ENCODE results near the gene BATF3. TPM values are rescaled to one million over a fixed set of nuclear protein-coding genes. Genes with fewer than 3 reads are reported as not detected.
"Not testable (repeated sequence)": the region's sequence is repeated elsewhere in the genome, so short reads cannot be mapped to it uniquely, and the experiment has no call there.

The BATF3 gene
- total RNA-seq, 1 donor: 1.4 TPM

- H3K4me3 ChIP-seq (ENCODE audit: low read length): peak overlapping the region; percentile 29
- peaks cover 32% of the 10 kb centered on the region for H3K4me1 ChIP-seq (ENCODE audit: insufficient read depth, low read length)
- H3K27me3 ChIP-seq (ENCODE audit: insufficient read depth, low read length): no peaks in the 10 kb centered on the region
- H3K9me3 ChIP-seq (ENCODE audit: low read depth, low read length): no peaks in the 10 kb centered on the region
These were observed 34.2 kb downstream of the BATF3 start for GRCh38 chr1:212665241-212666115.

DNA sequence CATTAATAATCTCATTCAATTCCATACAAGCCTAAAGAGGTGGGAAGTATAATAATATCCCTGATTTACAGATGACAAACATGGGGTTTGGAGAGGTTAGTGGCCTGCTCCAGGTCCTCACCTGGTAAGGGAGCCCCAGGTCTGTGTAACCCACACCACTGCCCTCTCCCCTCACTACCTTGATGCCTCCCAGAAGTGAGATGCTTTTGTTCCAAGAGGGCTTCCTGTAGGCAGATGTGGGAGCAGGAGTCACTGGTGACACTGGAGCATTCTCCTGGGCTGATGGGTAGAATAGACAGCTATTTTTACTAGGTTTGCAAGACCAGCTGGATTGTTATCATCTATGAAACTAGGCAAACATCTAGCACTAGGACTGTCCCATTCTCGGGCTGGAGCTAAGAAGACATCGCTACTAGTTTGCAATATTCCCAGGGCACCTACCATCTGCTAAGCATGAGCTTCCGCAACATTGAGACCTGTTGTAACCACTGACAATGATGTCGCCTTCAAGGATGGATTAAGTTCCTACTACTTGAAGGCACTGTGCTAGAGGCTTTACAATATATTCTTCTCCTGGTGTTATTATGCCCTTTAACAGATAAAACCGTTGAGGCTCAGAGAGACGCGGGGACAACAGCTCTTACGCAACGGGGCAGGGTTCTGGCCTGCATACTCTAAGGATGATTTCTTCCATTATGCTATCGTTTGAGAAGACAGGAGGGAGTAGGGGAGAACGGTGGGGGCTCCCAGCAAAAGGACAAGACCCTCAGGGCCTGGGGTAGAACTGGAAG is 35.0 kb downstream of the BATF3 start:
- peaks cover 26% of the 10 kb centered on the region for H3K4me1 ChIP-seq (ENCODE audit: insufficient read depth, low read length)
- no peak overlapping the region for H3K4me3 ChIP-seq (ENCODE audit: low read length)
- no peaks in the 10 kb centered on the region for H3K9me3 ChIP-seq (ENCODE audit: low read depth, low read length)
- no peaks in the 10 kb centered on the region for H3K27me3 ChIP-seq (ENCODE audit: insufficient read depth, low read length)

DNA sequence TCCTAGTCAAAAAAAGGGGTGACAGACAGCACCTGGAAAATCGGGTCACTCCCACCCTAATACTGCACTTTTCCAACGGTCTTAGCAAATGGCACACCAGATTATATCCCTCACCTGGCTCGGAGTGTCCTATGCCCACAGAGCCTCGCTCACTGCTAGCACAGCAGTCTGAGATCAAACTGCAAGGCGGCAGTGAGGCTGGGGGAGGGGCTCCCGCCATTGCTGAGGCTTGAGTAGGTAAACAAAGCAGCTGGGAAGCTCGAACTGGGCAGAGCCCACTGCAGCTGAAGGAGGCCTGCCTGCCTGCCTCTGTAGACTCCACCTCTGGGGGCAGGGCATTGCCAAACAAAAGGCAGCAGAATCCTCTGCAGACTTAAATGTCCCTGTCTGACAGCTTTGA is 41.4 kb downstream of the BATF3 start:
- not testable (repeated sequence) for H3K27me3 ChIP-seq (ENCODE audit: insufficient read depth, low read length); H3K9me3 ChIP-seq (ENCODE audit: low read depth, low read length); H3K4me3 ChIP-seq (ENCODE audit: low read length); H3K4me1 ChIP-seq (ENCODE audit: insufficient read depth, low read length)

DNA sequence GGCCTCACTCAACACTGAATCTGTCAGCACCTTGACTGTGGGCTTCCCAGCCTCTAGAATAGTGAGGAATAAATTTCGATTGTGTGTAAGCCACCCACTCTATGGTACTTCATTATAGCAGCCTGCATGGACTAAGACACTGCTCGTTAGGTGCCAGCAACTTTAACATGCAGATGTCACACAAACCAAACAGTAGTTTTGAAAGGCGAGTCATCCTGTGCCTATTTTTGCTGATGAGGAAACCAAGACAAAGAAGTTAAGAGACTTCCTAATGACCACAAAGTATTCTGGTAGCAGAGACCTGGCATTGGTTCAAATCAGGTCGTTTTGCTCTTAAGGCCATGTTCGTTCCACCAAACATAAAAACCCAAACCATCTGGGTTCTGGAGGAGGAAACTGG is 42.9 kb downstream of the BATF3 start:
- Histone ChIP-seq H3K4me1 (ENCODE audit: insufficient read depth, low read length) (no peaks in the 10 kb centered on the region), H3K27me3 (ENCODE audit: insufficient read depth, low read length) (no peaks in the 10 kb centered on the region), H3K4me3 (ENCODE audit: low read length) (no peak overlapping the region), H3K9me3 (ENCODE audit: low read depth, low read length) (no peaks in the 10 kb centered on the region)

- Histone ChIP-seq H3K9me3 (ENCODE audit: low read depth, low read length) (no peaks in the 10 kb centered on the region), H3K4me1 (ENCODE audit: insufficient read depth, low read length) (no peaks in the 10 kb centered on the region), H3K27me3 (ENCODE audit: insufficient read depth, low read length) (no peaks in the 10 kb centered on the region), H3K4me3 (ENCODE audit: low read length) (no peak overlapping the region)
These were observed 43.8 kb downstream of the BATF3 start for GRCh38 chr1:212655668-212656440.

GRCh38 chr1:212652609-212653008 is 47.0 kb downstream of the BATF3 start:
- H3K9me3 ChIP-seq (ENCODE audit: low read depth, low read length): no peaks in the 10 kb centered on the region
- H3K27me3 ChIP-seq (ENCODE audit: insufficient read depth, low read length): no peaks in the 10 kb centered on the region
- no peaks in the 10 kb centered on the region for H3K4me1 ChIP-seq (ENCODE audit: insufficient read depth, low read length)
- H3K4me3 ChIP-seq (ENCODE audit: low read length): no peak overlapping the region

- Histone ChIP-seq H3K27me3 (ENCODE audit: insufficient read depth, low read length) (no peaks in the 10 kb centered on the region), H3K9me3 (ENCODE audit: low read depth, low read length) (no peaks in the 10 kb centered on the region), H3K4me1 (ENCODE audit: insufficient read depth, low read length) (no peaks in the 10 kb centered on the region), H3K4me3 (ENCODE audit: low read length) (no peak overlapping the region)
These were observed 47.7 kb downstream of the BATF3 start for GRCh38 chr1:212651977-212652376.

GRCh38 chr1:212651521-212651920 is 48.1 kb downstream of the BATF3 start:
- H3K27me3 ChIP-seq (ENCODE audit: insufficient read depth, low read length): no peaks in the 10 kb centered on the region
- no peak overlapping the region for H3K4me3 ChIP-seq (ENCODE audit: low read length)
- no peaks in the 10 kb centered on the region for H3K9me3 ChIP-seq (ENCODE audit: low read depth, low read length)

GRCh38 chr1:212650228-212650627 is 49.4 kb downstream of the BATF3 start:
- H3K9me3 ChIP-seq (ENCODE audit: low read depth, low read length): no peaks in the 10 kb centered on the region
- H3K4me1 ChIP-seq (ENCODE audit: insufficient read depth, low read length): no peaks in the 10 kb centered on the region
- no peaks in the 10 kb centered on the region for H3K27me3 ChIP-seq (ENCODE audit: insufficient read depth, low read length)
- H3K4me3 ChIP-seq (ENCODE audit: low read length): no peak overlapping the region

More at GRCh38 chr1:212651521-212651920, 48.1 kb downstream of the BATF3 start:
- no peaks in the 10 kb centered on the region for H3K4me1 ChIP-seq (ENCODE audit: insufficient read depth, low read length)

DNA sequence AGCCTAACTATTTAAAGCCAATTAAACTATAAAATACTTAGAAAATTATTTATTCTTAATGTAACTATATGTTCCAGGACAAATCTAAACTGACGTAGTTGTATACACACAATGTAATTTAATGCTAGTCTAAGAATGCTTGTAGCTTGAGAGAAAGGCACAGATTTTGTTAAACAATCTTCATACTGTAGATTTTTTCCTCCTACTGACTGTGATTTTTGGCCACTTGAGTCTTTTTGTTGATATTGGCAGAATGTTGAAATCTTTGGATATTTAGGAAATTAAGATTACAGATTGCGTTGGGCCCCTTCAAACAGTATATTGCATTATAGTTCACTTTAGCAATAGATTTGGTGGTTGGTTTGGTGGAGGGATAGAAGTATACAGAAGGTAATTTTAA is 50.6 kb downstream of the BATF3 start:
- H3K4me1 ChIP-seq (ENCODE audit: insufficient read depth, low read length): no peaks in the 10 kb centered on the region
- no peaks in the 10 kb centered on the region for H3K9me3 ChIP-seq (ENCODE audit: low read depth, low read length)
- H3K4me3 ChIP-seq (ENCODE audit: low read length): no peak overlapping the region
- no peaks in the 10 kb centered on the region for H3K27me3 ChIP-seq (ENCODE audit: insufficient read depth, low read length)

- no peaks in the 10 kb centered on the region for H3K4me1 ChIP-seq (ENCODE audit: insufficient read depth, low read length)
- no peak overlapping the region for H3K4me3 ChIP-seq (ENCODE audit: low read length)
- H3K9me3 ChIP-seq (ENCODE audit: low read depth, low read length): no peaks in the 10 kb centered on the region
- no peaks in the 10 kb centered on the region for H3K27me3 ChIP-seq (ENCODE audit: insufficient read depth, low read length)
These were observed 51.2 kb downstream of the BATF3 start for GRCh38 chr1:212648431-212648830.

- no peaks in the 10 kb centered on the region for H3K4me1 ChIP-seq (ENCODE audit: insufficient read depth, low read length)
- no peak overlapping the region for H3K4me3 ChIP-seq (ENCODE audit: low read length)
- H3K27me3 ChIP-seq (ENCODE audit: insufficient read depth, low read length): no peaks in the 10 kb centered on the region
- H3K9me3 ChIP-seq (ENCODE audit: low read depth, low read length): no peaks in the 10 kb centered on the region
These were observed 52.6 kb downstream of the BATF3 start for GRCh38 chr1:212647004-212647403.

- no peak overlapping the region for H3K4me3 ChIP-seq (ENCODE audit: low read length)
- H3K9me3 ChIP-seq (ENCODE audit: low read depth, low read length): no peaks in the 10 kb centered on the region
- H3K4me1 ChIP-seq (ENCODE audit: insufficient read depth, low read length): no peaks in the 10 kb centered on the region
- H3K27me3 ChIP-seq (ENCODE audit: insufficient read depth, low read length): no peaks in the 10 kb centered on the region
These were observed 53.1 kb downstream of the BATF3 start for GRCh38 chr1:212646588-212646987.

GRCh38 chr1:212645546-212646543 is 53.8 kb downstream of the BATF3 start:
- Histone ChIP-seq H3K9me3 (ENCODE audit: low read depth, low read length) (no peaks in the 10 kb centered on the region), H3K4me3 (ENCODE audit: low read length) (no peak overlapping the region), H3K27me3 (ENCODE audit: insufficient read depth, low read length) (no peaks in the 10 kb centered on the region), H3K4me1 (ENCODE audit: insufficient read depth, low read length) (no peaks in the 10 kb centered on the region)

All from mononuclear cell (primary cell).